CD4-positive, alpha-beta T cell treated with Interleukin-4 for 4 hours (primary cell): ENCODE results near the gene MEGF10.

Source experiments
- DNase-seq: peaks from one replicate; pipeline ENCODE4 v3.0.0-alpha.2; 2020

The MEGF10 gene

DNA sequence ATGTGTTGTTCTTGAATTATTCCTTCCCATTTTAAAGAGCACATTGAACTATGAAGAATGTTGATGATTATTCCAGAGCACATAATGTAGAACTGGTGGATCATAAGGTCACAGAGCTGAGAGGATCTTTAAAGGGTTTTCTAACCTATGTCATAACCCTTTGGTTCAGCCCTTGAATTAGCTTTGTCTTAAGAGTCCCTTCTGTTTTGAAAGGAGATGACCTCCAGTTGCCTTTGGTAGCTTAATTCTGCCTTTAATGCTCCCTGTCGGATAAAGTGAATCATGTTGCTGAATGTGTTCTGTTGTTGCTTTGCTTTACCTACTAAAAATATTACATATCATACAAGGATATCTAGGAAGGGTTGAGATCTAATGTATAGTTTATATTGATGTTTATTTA is 127.8 kb downstream of the MEGF10 start:
- DNase-seq = no peak

- DNase-seq = no peak
Measured at GRCh38 chr5:127418974-127419682, 128.5 kb downstream of the MEGF10 start.

- no peak for DNase-seq
Measured at GRCh38 chr5:127419683-127420257, 129.2 kb downstream of the MEGF10 start.

- DNase-seq = no peak
Measured at GRCh38 chr5:127420758-127421157, 130.2 kb downstream of the MEGF10 start.

GRCh38 chr5:127421471-127421870 is 130.9 kb downstream of the MEGF10 start:
- no peak for DNase-seq

- DNase-seq = no peak
Measured at GRCh38 chr5:127423173-127423798, 132.7 kb downstream of the MEGF10 start.

- no peak for DNase-seq
Measured at GRCh38 chr5:127425037-127425436, 134.4 kb downstream of the MEGF10 start.

GRCh38 chr5:127425868-127426267 is 135.3 kb downstream of the MEGF10 start:
- no peak for DNase-seq

DNA sequence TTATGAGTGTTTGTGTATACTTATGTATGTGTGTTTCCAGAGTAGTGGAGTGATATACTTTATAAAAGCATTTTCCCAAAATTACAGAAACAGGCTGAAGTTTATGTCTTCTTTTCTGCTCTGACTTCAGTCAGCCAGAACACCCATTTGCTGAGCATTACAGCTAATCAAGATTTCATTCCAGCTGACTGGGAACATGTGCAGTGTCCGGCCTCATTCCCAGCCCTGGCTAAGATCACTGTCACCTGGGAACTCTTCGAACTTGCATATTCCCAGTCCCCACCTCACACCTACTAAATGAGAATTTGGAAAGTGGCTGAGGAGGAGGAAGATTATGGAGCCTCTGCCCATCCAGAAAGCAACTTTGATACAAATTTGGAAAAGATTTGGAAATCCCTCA is 136.1 kb downstream of the MEGF10 start:
- no peak for DNase-seq

DNA sequence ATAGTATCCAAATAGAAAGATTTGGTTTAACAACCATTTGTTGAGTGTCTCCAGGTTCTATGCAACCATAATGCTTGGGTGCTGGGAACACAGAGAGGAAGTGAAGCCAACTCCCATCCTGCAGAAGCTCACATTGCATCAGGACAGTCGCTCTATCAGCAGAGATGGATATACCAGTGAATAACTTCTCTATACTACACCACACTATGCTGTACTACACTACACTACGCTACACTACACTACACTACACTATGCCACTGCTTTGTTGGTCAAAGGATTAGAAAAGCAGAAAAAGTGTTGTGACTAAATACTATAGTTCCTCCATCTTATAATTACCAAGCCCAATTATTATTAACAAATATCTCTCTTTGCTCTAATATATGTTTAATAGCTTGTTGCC is 137.7 kb downstream of the MEGF10 start:
- DNase-seq = no peak

- no peak for DNase-seq
Measured at GRCh38 chr5:127428748-127429147, 138.2 kb downstream of the MEGF10 start.

GRCh38 chr5:127429928-127430327 is 139.3 kb downstream of the MEGF10 start:
- DNase-seq = no peak

GRCh38 chr5:127430627-127431026 is 140.0 kb downstream of the MEGF10 start:
- DNase-seq = no peak

DNA sequence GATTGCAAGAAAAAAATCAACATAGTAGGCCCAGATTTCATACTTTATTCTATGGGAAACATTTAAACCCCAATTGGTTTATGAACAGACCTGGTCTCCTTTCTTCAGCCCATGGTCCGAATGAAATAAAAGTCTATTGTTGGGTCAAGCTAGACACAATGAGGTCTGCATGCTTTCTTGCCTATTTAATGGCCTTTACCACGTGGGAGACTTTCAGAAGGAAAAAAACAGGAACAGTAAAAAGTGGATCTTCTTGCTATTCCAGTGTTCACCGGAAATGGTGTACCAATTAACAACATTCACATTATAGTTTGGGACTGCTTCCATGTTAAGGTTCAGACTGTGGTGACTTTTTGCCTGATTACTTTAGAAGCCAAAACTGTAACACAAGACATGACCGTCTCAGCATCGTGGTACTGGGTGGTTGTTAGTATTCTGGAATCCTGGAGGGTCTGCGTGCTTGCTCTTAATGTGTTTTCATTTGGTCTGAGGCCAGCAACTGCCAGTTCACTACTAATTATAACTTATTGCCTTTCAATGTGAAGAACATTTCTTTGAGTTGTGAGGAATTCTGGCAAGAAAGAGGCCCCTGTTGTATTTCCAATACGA is 141.5 kb downstream of the MEGF10 start:
- DNase-seq = no peak

GRCh38 chr5:127433526-127433925 is 142.9 kb downstream of the MEGF10 start:
- no peak for DNase-seq

DNA sequence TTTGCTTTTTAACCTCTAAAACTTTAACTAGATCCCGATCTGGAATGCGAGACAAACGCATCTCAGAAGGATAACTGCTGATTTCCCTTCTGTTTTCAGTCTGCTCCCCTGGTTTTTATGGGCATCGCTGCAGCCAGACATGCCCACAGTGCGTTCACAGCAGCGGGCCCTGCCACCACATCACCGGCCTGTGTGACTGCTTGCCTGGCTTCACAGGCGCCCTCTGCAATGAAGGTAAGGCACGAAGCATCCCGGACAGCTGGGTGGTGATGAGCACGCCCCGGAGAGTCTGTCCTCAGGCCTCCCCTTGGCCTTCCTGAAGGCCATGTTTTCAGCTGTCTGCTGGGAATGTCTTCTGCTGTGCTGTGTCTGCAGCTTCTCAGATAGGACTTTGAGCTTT is 144.0 kb downstream of the MEGF10 start:
- DNase-seq = no peak

DNA sequence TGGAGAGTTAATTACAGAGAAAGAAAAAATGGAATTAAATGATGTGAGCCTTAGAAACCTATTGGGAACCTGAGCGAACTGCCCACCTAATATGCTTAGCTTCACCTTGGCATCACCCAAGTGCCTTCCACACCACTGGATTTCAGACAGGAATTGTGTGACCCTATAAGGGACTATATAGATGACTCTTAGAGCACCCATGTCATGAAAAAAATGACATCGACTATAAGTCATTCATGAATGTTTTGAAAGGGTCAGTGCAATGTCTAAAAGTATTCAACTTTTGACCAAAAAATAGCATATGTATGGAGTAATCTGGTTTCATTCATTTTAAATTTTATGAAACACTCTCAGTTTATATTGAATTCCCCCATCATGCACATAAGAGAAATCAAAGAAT is 145.2 kb downstream of the MEGF10 start:
- no peak for DNase-seq

GRCh38 chr5:127439644-127440043 is 149.0 kb downstream of the MEGF10 start:
- DNase-seq = no peak

- no peak for DNase-seq
Measured at GRCh38 chr5:127440831-127441230, 150.2 kb downstream of the MEGF10 start.

DNA sequence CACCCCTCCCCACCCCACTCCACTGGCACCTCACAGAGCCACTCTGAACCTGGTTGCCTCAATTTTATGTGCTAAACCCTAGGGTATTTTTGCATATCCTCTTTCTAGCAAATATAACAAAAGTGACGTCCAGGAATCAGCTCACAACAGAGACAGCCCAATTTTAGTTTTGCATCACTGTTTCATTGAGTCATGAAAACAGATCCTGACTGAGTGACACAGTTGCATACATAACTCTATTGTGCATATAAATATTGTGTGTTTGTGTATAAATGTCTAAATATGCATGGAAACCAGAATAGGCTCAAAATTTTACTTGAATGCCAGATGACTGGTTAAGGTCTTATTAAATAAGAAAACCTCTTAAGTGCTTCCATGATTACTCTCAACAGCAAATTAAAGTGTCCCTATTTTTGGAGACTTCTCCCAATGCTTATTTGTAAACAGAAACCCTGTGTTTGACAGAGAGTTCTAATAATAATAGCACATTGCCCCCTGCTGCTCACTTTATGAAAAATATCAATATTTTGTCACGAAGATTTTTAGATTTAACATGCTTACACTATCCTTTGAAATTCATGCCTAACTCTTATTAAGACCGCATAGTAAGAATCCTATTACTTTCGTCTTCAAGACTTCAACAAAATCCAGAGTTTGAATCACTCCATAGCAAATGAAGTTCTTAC is 151.3 kb downstream of the MEGF10 start:
- DNase-seq = no peak

- no peak for DNase-seq
Measured at GRCh38 chr5:127444171-127444570, 153.6 kb downstream of the MEGF10 start.

DNA sequence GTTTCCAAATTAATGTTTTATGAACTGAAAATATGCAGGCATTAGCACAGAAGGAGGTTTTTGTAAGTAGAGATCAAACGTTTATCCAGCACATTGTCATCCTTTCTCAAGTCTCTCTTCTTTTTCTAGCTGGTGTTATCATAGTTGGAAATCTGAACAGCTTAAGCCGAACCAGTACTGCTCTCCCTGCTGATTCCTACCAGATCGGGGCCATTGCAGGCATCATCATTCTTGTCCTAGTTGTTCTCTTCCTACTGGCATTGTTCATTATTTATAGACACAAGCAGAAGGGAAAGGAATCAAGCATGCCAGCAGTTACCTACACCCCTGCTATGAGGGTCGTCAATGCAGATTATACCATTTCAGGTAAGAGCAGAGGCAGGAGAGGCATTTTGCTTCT is 154.7 kb downstream of the MEGF10 start:
- no peak for DNase-seq

DNA sequence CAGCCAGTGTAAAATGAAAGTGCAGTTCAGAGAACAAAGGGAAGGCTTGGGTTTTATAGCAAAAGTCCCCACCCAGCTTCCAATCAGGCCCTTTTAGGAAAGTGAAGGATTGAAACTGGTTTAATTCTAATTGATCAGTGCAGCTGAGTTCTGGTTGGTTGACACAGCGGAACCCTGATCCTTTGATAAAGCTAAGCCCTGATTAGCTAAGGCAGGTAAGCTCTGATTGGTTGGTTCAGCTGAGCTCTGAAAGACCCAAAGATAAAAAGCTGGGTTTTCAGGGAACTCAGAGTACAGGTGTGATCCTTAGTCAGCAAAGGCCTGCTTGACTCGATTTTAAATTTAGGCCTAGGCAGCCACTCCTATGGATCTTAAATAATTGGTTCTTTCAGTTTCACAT is 156.0 kb downstream of the MEGF10 start:
- DNase-seq = no peak

DNA sequence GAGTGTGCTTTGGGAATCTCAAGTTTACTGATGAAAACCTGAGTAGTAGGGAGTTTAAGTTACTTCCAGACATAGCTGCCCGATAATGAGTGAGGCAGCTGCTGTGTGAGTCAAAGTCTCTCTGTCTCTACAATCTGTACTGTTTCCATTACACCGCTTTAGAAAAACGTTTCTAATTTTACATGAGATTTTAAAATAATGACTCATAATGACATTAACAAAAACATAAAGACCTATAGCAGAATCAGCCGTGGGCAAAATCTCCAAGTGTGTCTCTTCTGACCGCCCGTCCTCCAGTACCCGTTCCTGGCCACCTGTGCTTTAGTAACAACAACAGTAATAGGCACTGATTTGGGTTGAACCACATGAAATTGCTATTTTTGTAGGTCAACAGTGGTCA is 157.2 kb downstream of the MEGF10 start:
- no peak for DNase-seq
